Vagina (tissue), 2 donors: ENCODE results near the gene GTF3C4. TPM values are rescaled to one million over a fixed set of nuclear protein-coding genes. Genes with fewer than 3 reads are reported as not detected.

Source experiments
- DNase-seq, 2 donors: peaks; one replicate each; pipeline ENCODE4 v3.0.0-alpha.2; 2017; ENCODE audit errors: extremely low spot score in 2 of 2
- H3K27ac ChIP-seq: fragments of 200-600 bp; sonication (generic); one replicate; pipeline ENCODE4 v1.5.1; 2019
- H3K27me3 ChIP-seq: fragments of 200-600 bp; sonication (generic); one replicate; pipeline ENCODE4 v1.5.1; 2019
- H3K36me3 ChIP-seq, 2 donors: fragments of 200-600 bp; sonication (generic); one replicate each; pipeline ENCODE4 v1.5.1; 2017 to 2019
- H3K4me1 ChIP-seq: fragments of 200-600 bp; sonication (generic); one replicate; pipeline ENCODE4 v1.5.1; 2019
- H3K4me3 ChIP-seq, 2 donors: fragments of 200-600 bp; sonication (generic); 1 replicate in 1 of 2; 2 replicates in 1 of 2; pipeline ENCODE4 v1.5.1; 2016 to 2019
- H3K9me3 ChIP-seq: fragments of 200-600 bp; sonication (generic); one replicate; pipeline ENCODE4 v1.5.1; 2019
- CTCF ChIP-seq, 3 experiments: fragments of 450-650 bp in 2 of 3; fragments of 200-600 bp in 1 of 3; sonication (generic) in 1 of 3; IDR thresholded peaks; one replicate each; pipeline ENCODE4 v1.5.1; 2017 to 2019; ENCODE audit warnings: antibody characterized with exemption in 3 of 3, mild to moderate bottlenecking in 2 of 3, moderate library complexity in 2 of 3
- POLR2A ChIP-seq, 2 donors: fragments of 450-650 bp; IDR thresholded peaks; one replicate each; pipeline ENCODE4 v1.6.1; 2017; ENCODE audit warnings: antibody characterized with exemption in 2 of 2, mild to moderate bottlenecking in 2 of 2, moderate library complexity in 2 of 2
- POLR2AphosphoS5 ChIP-seq, 2 donors: sonication (generic); formaldehyde crosslinking; IDR thresholded peaks; one replicate each; pipeline ENCODE4 v1.9.0; 2017; ENCODE audit warnings: antibody characterized with exemption in 2 of 2, mild to moderate bottlenecking in 2 of 2, low read depth in 1 of 2; ENCODE audit not compliant: insufficient read depth in 1 of 2
- intact Hi-C: fragments of 100-400 bp; cut with DNase I; formaldehyde crosslinking; loops from one replicate; pipeline ENCODE4 v1.15.1; 2023
- total RNA-seq: library from RNA; depleted of rRNA; stranded (reverse); fragments of >200 nt; gene quantifications from one replicate; pipeline ENCODE4 v1.2.3, GENCODE V29; 2016

GTF3C4 gene
- total RNA-seq: 8.8 TPM

- intact Hi-C loops: loop anchor here (10.0 kb wide), 1 partner anchor 204 kb away; the partner anchor contains the start of genes AK8 and SPACA9
- DNase-seq: no peak
- H3K36me3 ChIP-seq: no peaks in the 10 kb centered on the region
- peak within 1 kb of the TSS; percentile 96 for H3K27ac ChIP-seq
- H3K9me3 ChIP-seq: no peaks in the 10 kb centered on the region
- peaks cover 52% of the 10 kb centered on the region for H3K4me1 ChIP-seq
- H3K4me3 ChIP-seq: peak within 1 kb of the TSS; percentile 89 to 98
- no peaks in the 10 kb centered on the region for H3K27me3 ChIP-seq
- TF ChIP-seq POLR2AphosphoS5 (IDR thresholded peaks at IDR 0.05; ENCODE audit: insufficient read depth in 1 of 2, low read depth in 1 of 2) (no peak), POLR2A (IDR thresholded peaks at IDR 0.05) (no peak), CTCF (IDR thresholded peaks at IDR 0.05) (peak in 1 of 3 experiments; percentile 5)
Measured at GRCh38 chr9:132670457-132671391, at the start of gene GTF3C4. TSS of gene GTF3C4 (plus strand) at chr9:132670464. CDS start at chr9:132670599, 135 bp downstream.

GRCh38 chr9:132622159-132622558, 48.1 kb upstream of the GTF3C4 start:
- no peaks in the 10 kb centered on the region for H3K9me3 ChIP-seq
- TF ChIP-seq POLR2AphosphoS5 (IDR thresholded peaks at IDR 0.05; ENCODE audit: insufficient read depth in 1 of 2, low read depth in 1 of 2) (no peak), CTCF (IDR thresholded peaks at IDR 0.05) (no peak), POLR2A (IDR thresholded peaks at IDR 0.05) (no peak)
- no peak overlapping the region for H3K27ac ChIP-seq
- no peak overlapping the region for H3K4me3 ChIP-seq
- peaks cover 0 to 52% of the 10 kb centered on the region in 2 donors for H3K36me3 ChIP-seq
- intact Hi-C loops: no loop called here
- no peak for DNase-seq
- no peaks in the 10 kb centered on the region for H3K27me3 ChIP-seq
- no peaks in the 10 kb centered on the region for H3K4me1 ChIP-seq

GRCh38 chr9:132626285-132626684, 44.0 kb upstream of the GTF3C4 start:
- no peak for DNase-seq
- no peaks in the 10 kb centered on the region for H3K4me1 ChIP-seq
- intact Hi-C loops: no loop called here
- TF ChIP-seq CTCF (IDR thresholded peaks at IDR 0.05) (no peak), POLR2A (IDR thresholded peaks at IDR 0.05) (no peak), POLR2AphosphoS5 (IDR thresholded peaks at IDR 0.05; ENCODE audit: insufficient read depth in 1 of 2, low read depth in 1 of 2) (no peak)
- H3K9me3 ChIP-seq: no peaks in the 10 kb centered on the region
- no peaks in the 10 kb centered on the region for H3K27me3 ChIP-seq
- H3K27ac ChIP-seq: no peak overlapping the region
- H3K36me3 ChIP-seq: peaks cover 0 to 40% of the 10 kb centered on the region in 2 donors
- no peak overlapping the region for H3K4me3 ChIP-seq

GRCh38 chr9:132627106-132627505, 43.2 kb upstream of the GTF3C4 start:
- Histone ChIP-seq H3K27ac (no peak overlapping the region), H3K27me3 (no peaks in the 10 kb centered on the region), H3K4me1 (no peaks in the 10 kb centered on the region), H3K4me3 (no peak overlapping the region), H3K36me3 (peaks cover 0 to 36% of the 10 kb centered on the region in 2 donors), H3K9me3 (no peaks in the 10 kb centered on the region)
- TF ChIP-seq POLR2A (IDR thresholded peaks at IDR 0.05) (no peak), POLR2AphosphoS5 (IDR thresholded peaks at IDR 0.05; ENCODE audit: insufficient read depth in 1 of 2, low read depth in 1 of 2) (no peak), CTCF (IDR thresholded peaks at IDR 0.05) (no peak)
- no peak for DNase-seq
- intact Hi-C loops: no loop called here

DNA sequence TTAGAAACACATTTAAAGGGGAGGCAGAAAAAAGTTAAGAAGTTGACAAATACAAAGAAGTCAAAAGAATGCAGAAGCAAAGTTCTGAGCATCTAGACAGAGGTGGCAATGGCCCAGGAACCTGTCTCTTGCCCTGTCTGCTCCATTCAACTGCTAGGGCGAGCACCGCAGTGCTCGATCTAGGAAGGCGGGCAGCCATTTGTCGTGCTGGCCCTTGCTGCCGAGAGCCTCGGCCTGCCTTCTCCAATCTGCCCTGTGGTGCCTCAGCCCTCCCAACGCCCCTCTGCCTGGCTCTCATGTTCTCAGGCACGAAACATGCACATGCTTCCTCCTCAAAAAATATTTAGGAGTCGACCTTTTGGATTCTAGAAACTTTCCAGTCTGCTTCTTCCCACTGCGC, 42.7 kb upstream of the GTF3C4 start:
- intact Hi-C loops: no loop called here
- Histone ChIP-seq H3K4me1 (no peaks in the 10 kb centered on the region), H3K27me3 (no peaks in the 10 kb centered on the region), H3K4me3 (no peak overlapping the region), H3K9me3 (no peaks in the 10 kb centered on the region), H3K27ac (no peak overlapping the region), H3K36me3 (peaks cover 0 to 34% of the 10 kb centered on the region in 2 donors)
- DNase-seq: no peak
- TF ChIP-seq POLR2A (IDR thresholded peaks at IDR 0.05): no peak
- TF ChIP-seq POLR2AphosphoS5 (IDR thresholded peaks at IDR 0.05; ENCODE audit: insufficient read depth in 1 of 2, low read depth in 1 of 2): no peak
- TF ChIP-seq CTCF (IDR thresholded peaks at IDR 0.05): no peak
